Measurements from ENCODE around the gene PAX3.

PAX3 gene

DNA sequence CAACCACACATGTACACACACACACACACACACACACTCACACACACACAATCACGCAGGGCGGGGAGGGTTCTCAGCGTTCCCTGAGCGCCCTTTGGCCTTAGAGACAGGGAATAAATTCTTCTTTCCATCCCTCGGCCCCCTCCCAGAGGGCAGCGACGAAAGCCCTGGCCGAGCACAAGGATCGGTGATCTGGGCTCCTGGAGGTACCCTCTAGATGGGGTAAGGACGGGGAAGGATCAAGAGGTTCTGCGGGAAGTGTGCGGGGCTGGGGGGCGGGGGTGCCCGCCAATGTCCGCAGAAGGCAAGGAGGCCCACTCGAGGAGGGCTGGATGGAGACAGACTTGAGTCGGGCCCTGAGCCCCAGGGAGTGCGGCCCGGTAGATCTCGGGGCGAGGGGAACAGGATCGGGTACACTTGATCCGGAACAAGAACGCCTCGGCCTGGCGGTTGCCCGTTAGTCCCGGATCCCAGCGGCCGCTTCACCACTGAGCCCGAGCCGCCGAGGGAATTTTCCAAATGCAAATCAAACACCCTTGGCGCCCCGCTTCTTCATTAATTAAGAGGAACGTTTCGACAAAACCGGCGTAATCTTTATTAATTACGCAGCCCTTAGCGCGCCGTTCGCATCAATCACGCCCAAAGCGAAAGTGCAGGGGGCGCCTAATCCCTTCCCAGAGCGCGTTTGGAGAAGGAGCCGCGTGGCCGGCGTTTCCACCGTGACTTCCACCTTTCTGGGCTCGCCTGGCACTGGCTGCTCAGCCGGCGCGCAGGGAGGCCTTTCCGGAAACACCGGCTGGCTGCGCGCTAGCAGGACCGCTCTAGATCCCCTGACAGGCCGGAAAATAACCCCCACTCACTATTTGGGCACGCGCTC is 7.0 kb upstream of the PAX3 start:
- Histone ChIP-seq H3K4me2 (ENCODE audit: insufficient read depth, low read length, poor library complexity, severe bottlenecking) (peak overlapping the region; percentile 41), H3K4me1 (ENCODE audit: control insufficient read depth in 2 of 2, insufficient read depth in 1 of 2, low read depth in 1 of 2, low read length in 2 of 2) (peaks cover 0 to 6% of the 10 kb centered on the region in 2 donors), H2AK5ac (ENCODE audit: low read depth, low read length) (peak overlapping the region; percentile 36), H4K91ac (ENCODE audit: low read depth, low read length, poor library complexity) (no peak overlapping the region), H2BK120ac (ENCODE audit: low read depth, low read length) (peak overlapping the region; percentile 12), H3K9me3 (replicated peaks in 1 of 2; ENCODE audit: control insufficient read depth in 2 of 2, insufficient read depth in 1 of 2, low read depth in 1 of 2, low read length in 2 of 2) (peaks cover 0 to 10% of the 10 kb centered on the region in 2 donors), H2BK15ac (ENCODE audit: low read length) (peak overlapping the region; percentile 74), H3K27me3 (ENCODE audit: control insufficient read depth in 3 of 3, insufficient read depth in 3 of 3, low read depth in 1 of 3, low read length in 3 of 3) (peaks cover 66 to 100% (median 100%) of the 10 kb centered on the region in 3 experiments), H3K27ac (replicated peaks; ENCODE audit: low read length) (no peak overlapping the region), H3K23ac (ENCODE audit: low read depth, low read length, poor library complexity) (no peak overlapping the region), H3K18ac (ENCODE audit: low read length) (peak overlapping the region; percentile 69), H3K4ac (ENCODE audit: low read length) (no peak overlapping the region), H4K8ac (ENCODE audit: low read depth, low read length) (no peak overlapping the region), H2BK5ac (ENCODE audit: low read length) (no peak overlapping the region), H3K79me1 (ENCODE audit: low read depth, low read length) (no peaks in the 10 kb centered on the region), H3K36me3 (replicated peaks in 1 of 2; ENCODE audit: control insufficient read depth in 2 of 2, insufficient read depth in 2 of 2, low read length in 2 of 2) (no peaks in the 10 kb centered on the region), H3K14ac (ENCODE audit: low read length) (peak overlapping the region; percentile 51), H3K4me3 (ENCODE audit: low read length in 2 of 2) (peak overlapping the region in 1 of 2 donors; percentile 16), H3K9ac (ENCODE audit: low read depth, low read length, poor library complexity) (no peak overlapping the region), H2AFZ (ENCODE audit: low read length) (peak overlapping the region; percentile 77), H2BK12ac (ENCODE audit: low read length) (no peak overlapping the region)
- no CpG with 5 or more reads among the region's 66 CpGs for WGBS, 2 donors (ENCODE audit: extremely low coverage in 2 of 2, insufficient read length in 2 of 2, insufficient replicate concordance in 1 of 2)
- DNase-seq (ENCODE audit: low spot score) = no peak

DNA sequence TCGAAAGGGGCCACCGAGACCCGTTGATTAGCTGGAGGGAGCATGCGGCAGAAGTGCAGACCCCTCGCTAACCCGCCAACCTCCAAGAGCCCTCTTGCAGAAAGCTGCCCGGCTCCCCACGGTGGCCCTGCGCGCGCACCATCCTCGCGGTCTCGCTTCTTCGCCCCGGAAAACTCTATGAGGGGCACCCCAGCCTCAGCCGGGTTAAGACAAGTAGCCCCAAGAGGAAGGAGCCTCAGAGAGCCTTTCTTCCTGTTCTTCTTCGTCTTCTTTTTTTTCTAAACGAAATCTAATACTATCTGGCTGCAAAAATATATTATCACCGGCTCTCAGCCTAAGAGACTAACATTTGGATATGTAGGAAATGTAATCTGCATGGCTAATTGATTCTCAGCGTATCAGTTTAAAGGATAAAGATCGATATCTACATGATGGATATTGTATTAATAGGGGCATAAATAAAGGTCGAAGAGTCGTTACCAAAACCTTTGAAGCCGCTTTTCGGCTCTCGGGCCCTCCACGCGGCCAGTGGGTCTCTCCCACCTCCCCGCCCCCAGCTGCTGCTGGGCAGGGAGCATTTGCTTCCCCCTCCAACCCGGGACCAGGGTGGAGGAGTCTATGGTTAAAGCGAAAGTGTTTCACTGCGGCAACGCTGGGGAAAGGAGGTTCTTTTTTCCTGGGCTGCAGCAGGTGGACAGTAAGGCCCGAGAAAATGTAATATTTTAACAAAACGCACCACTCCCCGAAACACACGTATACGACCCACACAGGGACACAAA is 6.1 kb upstream of the PAX3 start:
- H3K27me3 ChIP-seq (ENCODE audit: control insufficient read depth in 3 of 3, insufficient read depth in 3 of 3, low read depth in 1 of 3, low read length in 3 of 3) = peaks cover 67 to 100% (median 100%) of the 10 kb centered on the region in 3 experiments
- peak overlapping the region; percentile 13 for H3K4me2 ChIP-seq (ENCODE audit: insufficient read depth, low read length, poor library complexity, severe bottlenecking)
- peak overlapping the region; percentile 49 for H2AFZ ChIP-seq (ENCODE audit: low read length)
- peak overlapping the region; percentile 51 for H3K14ac ChIP-seq (ENCODE audit: low read length)
- H2BK5ac ChIP-seq (ENCODE audit: low read length) = no peak overlapping the region
- H3K27ac ChIP-seq (replicated peaks; ENCODE audit: low read length) = no peak overlapping the region
- no peaks in the 10 kb centered on the region for H3K79me1 ChIP-seq (ENCODE audit: low read depth, low read length)
- H2AK5ac ChIP-seq (ENCODE audit: low read depth, low read length) = peak overlapping the region; percentile 36
- peak overlapping the region; percentile 69 for H3K18ac ChIP-seq (ENCODE audit: low read length)
- peaks cover 0 to 6% of the 10 kb centered on the region in 2 donors for H3K4me1 ChIP-seq (ENCODE audit: control insufficient read depth in 2 of 2, insufficient read depth in 1 of 2, low read depth in 1 of 2, low read length in 2 of 2)
- H4K91ac ChIP-seq (ENCODE audit: low read depth, low read length, poor library complexity) = no peak overlapping the region
- no peak overlapping the region for H2BK12ac ChIP-seq (ENCODE audit: low read length)
- no peak overlapping the region for H3K23ac ChIP-seq (ENCODE audit: low read depth, low read length, poor library complexity)
- H3K36me3 ChIP-seq (replicated peaks in 1 of 2; ENCODE audit: control insufficient read depth in 2 of 2, insufficient read depth in 2 of 2, low read length in 2 of 2) = no peaks in the 10 kb centered on the region
- peaks cover 0 to 10% of the 10 kb centered on the region in 2 donors for H3K9me3 ChIP-seq (replicated peaks in 1 of 2; ENCODE audit: control insufficient read depth in 2 of 2, insufficient read depth in 1 of 2, low read depth in 1 of 2, low read length in 2 of 2)
- no peak for DNase-seq (ENCODE audit: low spot score)
- no peak overlapping the region for H2BK120ac ChIP-seq (ENCODE audit: low read depth, low read length)
- H3K4ac ChIP-seq (ENCODE audit: low read length) = no peak overlapping the region
- peak overlapping the region in 1 of 2 donors; percentile 16 for H3K4me3 ChIP-seq (ENCODE audit: low read length in 2 of 2)
- WGBS, 2 donors (ENCODE audit: extremely low coverage in 2 of 2, insufficient read length in 2 of 2, insufficient replicate concordance in 1 of 2) = no CpG with 5 or more reads among the region's 39 CpGs
- H4K8ac ChIP-seq (ENCODE audit: low read depth, low read length) = no peak overlapping the region
- peak overlapping the region; percentile 74 for H2BK15ac ChIP-seq (ENCODE audit: low read length)
- H3K9ac ChIP-seq (ENCODE audit: low read depth, low read length, poor library complexity) = no peak overlapping the region

DNA sequence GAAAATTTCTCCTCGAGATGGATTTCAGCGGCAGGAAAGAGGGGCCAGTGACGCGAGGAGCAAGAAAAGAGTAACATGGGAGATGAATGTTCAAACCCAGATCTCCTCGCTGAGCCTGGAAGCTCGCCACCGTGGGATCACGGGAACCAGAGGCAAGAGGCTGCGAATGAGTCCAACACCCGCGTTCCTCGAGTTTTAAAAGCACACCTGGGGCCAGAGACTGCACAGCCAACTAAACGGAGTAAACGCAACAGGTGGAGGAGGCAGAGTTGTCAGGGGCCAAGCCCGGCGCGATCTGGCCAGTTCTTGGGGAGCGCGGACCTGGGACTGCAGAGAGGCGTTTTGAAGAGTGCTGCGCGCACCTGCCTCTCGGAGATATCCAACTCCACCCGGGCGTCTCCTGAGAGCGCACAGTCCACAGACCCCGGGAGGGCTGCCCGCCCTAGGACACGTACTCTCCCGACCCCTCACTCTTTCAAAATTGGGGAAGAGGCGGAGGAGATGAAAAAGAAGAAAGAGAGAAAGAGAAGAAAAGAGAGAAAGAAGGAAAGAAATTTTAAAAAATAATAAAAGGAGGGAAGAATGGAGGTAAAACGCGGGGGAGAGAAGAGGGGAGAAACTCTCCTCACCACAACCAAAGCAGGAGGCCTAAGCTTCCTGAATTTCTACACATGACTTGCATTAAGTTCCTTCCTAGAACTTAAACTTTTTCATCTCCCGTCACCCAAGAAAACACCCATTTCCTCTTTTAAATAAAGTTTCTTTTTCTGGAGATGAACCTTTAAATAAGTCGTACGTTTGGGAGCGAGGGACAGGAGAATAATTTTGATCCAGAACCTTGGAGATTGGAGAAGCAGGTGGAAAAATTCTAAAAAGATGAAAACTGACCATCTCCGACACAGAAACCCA is 5.3 kb upstream of the PAX3 start:
- no peak overlapping the region for H3K4ac ChIP-seq (ENCODE audit: low read length)
- no peak overlapping the region for H3K27ac ChIP-seq (replicated peaks; ENCODE audit: low read length)
- H3K36me3 ChIP-seq (replicated peaks in 1 of 2; ENCODE audit: control insufficient read depth in 2 of 2, insufficient read depth in 2 of 2, low read length in 2 of 2) = no peaks in the 10 kb centered on the region
- H2BK120ac ChIP-seq (ENCODE audit: low read depth, low read length) = no peak overlapping the region
- H2BK15ac ChIP-seq (ENCODE audit: low read length) = no peak overlapping the region
- H4K91ac ChIP-seq (ENCODE audit: low read depth, low read length, poor library complexity) = no peak overlapping the region
- no peak overlapping the region for H3K14ac ChIP-seq (ENCODE audit: low read length)
- H3K4me3 ChIP-seq (ENCODE audit: low read length in 2 of 2) = no peak overlapping the region
- H3K23ac ChIP-seq (ENCODE audit: low read depth, low read length, poor library complexity) = peak overlapping the region; percentile 38
- no peak overlapping the region for H3K4me2 ChIP-seq (ENCODE audit: insufficient read depth, low read length, poor library complexity, severe bottlenecking)
- no peak overlapping the region for H2BK5ac ChIP-seq (ENCODE audit: low read length)
- peak overlapping the region; percentile 24 for H2AK5ac ChIP-seq (ENCODE audit: low read depth, low read length)
- H3K4me1 ChIP-seq (ENCODE audit: control insufficient read depth in 2 of 2, insufficient read depth in 1 of 2, low read depth in 1 of 2, low read length in 2 of 2) = peaks cover 0 to 6% of the 10 kb centered on the region in 2 donors
- no peak overlapping the region for H3K9ac ChIP-seq (ENCODE audit: low read depth, low read length, poor library complexity)
- no peak overlapping the region for H2AFZ ChIP-seq (ENCODE audit: low read length)
- no peaks in the 10 kb centered on the region for H3K79me1 ChIP-seq (ENCODE audit: low read depth, low read length)
- H2BK12ac ChIP-seq (ENCODE audit: low read length) = no peak overlapping the region
- DNase-seq (ENCODE audit: low spot score) = no peak
- no peak overlapping the region for H4K8ac ChIP-seq (ENCODE audit: low read depth, low read length)
- H3K27me3 ChIP-seq (ENCODE audit: control insufficient read depth in 3 of 3, insufficient read depth in 3 of 3, low read depth in 1 of 3, low read length in 3 of 3) = peaks cover 72 to 100% (median 100%) of the 10 kb centered on the region in 3 experiments
- H3K9me3 ChIP-seq (replicated peaks in 1 of 2; ENCODE audit: control insufficient read depth in 2 of 2, insufficient read depth in 1 of 2, low read depth in 1 of 2, low read length in 2 of 2) = peaks cover 0 to 10% of the 10 kb centered on the region in 2 donors
- peak overlapping the region; percentile 81 for H3K18ac ChIP-seq (ENCODE audit: low read length)
- 100% methylated on average over 2 of the region's 38 CpGs; no CpG with 5 or more reads in 1 of the 2 donors for WGBS, 2 donors (ENCODE audit: extremely low coverage in 2 of 2, insufficient read length in 2 of 2, insufficient replicate concordance in 1 of 2)
